GM21423 (cell line): ENCODE results near the gene APOA1.

Experiments used
- ATAC-seq: cut with Tn5 transposase; IDR thresholded peaks from one replicate; pipeline ENCODE4 v1.9.1; 2021; ENCODE audit warnings: mild to moderate bottlenecking, moderate library complexity; ENCODE audit not compliant: unreplicated experiment

APOA1 gene

GRCh38 chr11:116837231-116838091 lies at the start of gene APOA1:
Gene APOA1, minus strand, starts transcription at chr11:116837622. Its CDS starts 235 bp downstream, at chr11:116837387.
- no peak for ATAC-seq

- ATAC-seq: no peak
Measured at GRCh38 chr11:116885951-116886655, 48.7 kb upstream of the APOA1 start.

GRCh38 chr11:116882386-116882785 lies 45.0 kb upstream of the APOA1 start:
- no peak for ATAC-seq

- ATAC-seq: no peak
Measured at GRCh38 chr11:116881143-116881542, 43.7 kb upstream of the APOA1 start.

- ATAC-seq: no peak
Measured at GRCh38 chr11:116879800-116880625, 42.6 kb upstream of the APOA1 start.

GRCh38 chr11:116876656-116877055 lies 39.2 kb upstream of the APOA1 start:
- no peak for ATAC-seq

- ATAC-seq: no peak
Measured at GRCh38 chr11:116875194-116875593, 37.8 kb upstream of the APOA1 start.

- ATAC-seq: no peak
Measured at GRCh38 chr11:116874251-116874650, 36.8 kb upstream of the APOA1 start.

- no peak for ATAC-seq
Measured at GRCh38 chr11:116873381-116873780, 36.0 kb upstream of the APOA1 start.

GRCh38 chr11:116871248-116871647 lies 33.8 kb upstream of the APOA1 start:
- no peak for ATAC-seq

GRCh38 chr11:116870054-116870453 lies 32.6 kb upstream of the APOA1 start:
- no peak for ATAC-seq

GRCh38 chr11:116869610-116870009 lies 32.2 kb upstream of the APOA1 start:
- no peak for ATAC-seq

- ATAC-seq: no peak
Measured at GRCh38 chr11:116868066-116868465, 30.6 kb upstream of the APOA1 start.

GRCh38 chr11:116867619-116868018 lies 30.2 kb upstream of the APOA1 start:
- no peak for ATAC-seq

- ATAC-seq: no peak
Measured at GRCh38 chr11:116866804-116867455, 29.5 kb upstream of the APOA1 start.

GRCh38 chr11:116865696-116866095 lies 28.3 kb upstream of the APOA1 start:
- ATAC-seq: no peak

GRCh38 chr11:116864531-116864930 lies 27.1 kb upstream of the APOA1 start:
- ATAC-seq: no peak

- no peak for ATAC-seq
Measured at GRCh38 chr11:116862951-116863350, 25.5 kb upstream of the APOA1 start.

GRCh38 chr11:116862185-116862584 lies 24.8 kb upstream of the APOA1 start:
- ATAC-seq: no peak

GRCh38 chr11:116861539-116861938 lies 24.1 kb upstream of the APOA1 start:
- ATAC-seq: no peak

GRCh38 chr11:116860303-116860702 lies 22.9 kb upstream of the APOA1 start:
- ATAC-seq: no peak
